Muscle of arm (tissue), 12 donors: ENCODE measurements around the gene EML4. TPM values are rescaled to one million over a fixed set of nuclear protein-coding genes. Genes with fewer than 3 reads are reported as not detected.
"Not testable (repeated sequence)": the region's sequence is repeated elsewhere in the genome, so short reads cannot be mapped to it uniquely, and the experiment has no call there.

Experiments
- DNase-seq: peaks from one replicate; pipeline ENCODE4 v3.0.0-alpha.2; 2013
- polyA plus RNA-seq, 12 donors: library from polyadenylated mRNA; unstranded; fragments of 120-200 nt; gene quantifications; one replicate each; pipeline ENCODE4 v1.2.1, GENCODE V29; 2013; ENCODE audit not compliant: insufficient read length in 12 of 12

The EML4 gene
- polyA plus RNA-seq, 12 donors: 23.8 to 69.9 (median 37.4) TPM; not detected in 1

DNA sequence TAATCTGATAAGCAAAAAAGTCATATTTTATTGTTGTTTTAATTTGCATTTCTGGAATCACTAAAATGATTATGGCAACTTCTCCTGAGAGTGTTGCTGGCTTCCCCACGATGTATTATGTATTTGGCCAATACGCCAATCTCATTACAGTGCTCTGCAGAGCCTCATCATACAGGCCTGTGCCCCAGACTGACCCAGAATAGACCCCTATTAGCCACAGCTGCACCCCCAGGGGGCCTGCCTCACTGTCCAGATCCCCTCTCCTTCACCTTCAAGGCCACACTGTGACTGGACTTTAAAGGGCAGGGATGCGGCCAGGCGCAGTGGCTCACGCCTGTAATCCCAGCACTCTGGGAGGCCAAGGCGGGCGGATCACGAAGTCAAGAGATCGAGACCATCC is 209.3 kb downstream of the EML4 start:
- DNase-seq: no peak

GRCh38 chr2:42380026-42380425 is 210.9 kb downstream of the EML4 start:
- DNase-seq: not testable (repeated sequence)

DNA sequence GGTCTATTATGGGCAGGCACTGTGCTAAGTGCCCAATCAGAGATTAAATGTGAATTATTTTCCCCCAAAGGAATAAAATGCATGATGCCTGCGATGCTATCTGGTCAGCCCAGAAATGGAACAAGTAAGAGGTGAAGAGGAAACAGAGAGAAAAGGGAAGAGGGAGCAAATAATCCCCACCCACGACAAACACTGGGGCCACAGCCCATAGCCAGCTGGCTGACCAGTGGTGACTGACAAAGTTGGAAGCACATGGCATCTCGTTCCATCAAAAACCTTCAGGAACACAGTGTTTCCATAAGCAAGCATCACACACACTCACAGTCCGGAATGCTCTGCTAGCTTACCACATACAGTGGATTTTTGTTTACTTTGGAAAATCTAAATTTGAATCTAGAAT is 213.0 kb downstream of the EML4 start:
- no peak for DNase-seq

Other genes starting within 250 kb of the EML4 start
- 100 to 1,000 TPM in 11 of 12 donors, not detected in 1; 104 to 205 (median 117) TPM for gene PKDCC, start 121.3 kb upstream of the EML4 start, polyA plus RNA-seq
- gene COX7A2L, start 191.9 kb downstream of the EML4 start, polyA plus RNA-seq: 100 to 1,000 TPM in 11 of 12 donors, not detected in 1; 102 to 180 (median 154) TPM